ENCODE results near the gene PDZD2. TPM values are rescaled to one million over a fixed set of nuclear protein-coding genes. Genes with fewer than 3 reads are reported as not detected.
A peak's percentile ranks its signal among the peaks of the same experiment; 100 is the strongest.
"Not testable (repeated sequence)": the region's sequence is repeated elsewhere in the genome, so short reads cannot be mapped to it uniquely, and the experiment has no call there.

PDZD2 gene
- total RNA-seq, result 70.9 TPM
- long read RNA-seq, partial matches to known transcripts, result 29 of 58 reads
- long read RNA-seq, other reads (novel, unspliced or antisense), result 28 of 58 reads

DNA sequence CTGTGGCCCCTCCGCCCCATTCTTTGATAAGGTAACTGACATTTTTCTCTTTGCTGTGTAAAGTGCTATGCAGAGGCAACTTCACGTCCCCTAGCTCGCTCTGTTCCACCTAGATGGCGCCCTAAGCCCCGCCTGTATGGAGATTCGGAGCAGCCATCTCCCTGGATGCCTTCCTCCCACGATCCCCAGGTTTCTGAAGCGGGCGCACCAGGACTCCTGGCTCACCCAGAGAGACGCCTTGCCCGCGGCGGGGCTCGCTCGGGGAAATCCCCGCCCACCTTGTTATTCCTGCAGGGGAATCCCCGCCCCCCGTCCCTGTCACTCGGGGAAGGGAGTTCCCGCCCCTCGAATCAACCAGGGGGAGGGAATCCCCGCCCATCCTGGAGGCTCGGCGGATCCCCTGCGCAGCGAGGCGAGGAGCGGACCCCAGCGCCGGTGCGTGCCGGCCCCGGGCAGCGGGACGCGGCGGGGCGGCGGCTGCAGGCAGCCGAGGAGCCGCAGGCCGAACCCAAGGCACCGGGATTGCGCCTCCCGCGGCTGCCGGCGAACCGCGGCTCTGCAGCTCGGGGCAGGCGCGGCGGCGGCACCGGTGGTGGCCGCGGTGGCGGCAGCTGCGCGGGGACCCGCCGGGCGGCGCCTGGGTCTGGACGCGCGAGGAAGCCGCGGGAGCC, at the start of gene PDZD2:
Gene PDZD2 (plus strand): TSS at position 384 of the 671 bp plus-strand sequence.
- peaks cover 8% of the 10 kb centered on the region for H3K4me1 ChIP-seq
- peak; percentile 84 for DNase-seq
- TF ChIP-seq, protein P1, sequence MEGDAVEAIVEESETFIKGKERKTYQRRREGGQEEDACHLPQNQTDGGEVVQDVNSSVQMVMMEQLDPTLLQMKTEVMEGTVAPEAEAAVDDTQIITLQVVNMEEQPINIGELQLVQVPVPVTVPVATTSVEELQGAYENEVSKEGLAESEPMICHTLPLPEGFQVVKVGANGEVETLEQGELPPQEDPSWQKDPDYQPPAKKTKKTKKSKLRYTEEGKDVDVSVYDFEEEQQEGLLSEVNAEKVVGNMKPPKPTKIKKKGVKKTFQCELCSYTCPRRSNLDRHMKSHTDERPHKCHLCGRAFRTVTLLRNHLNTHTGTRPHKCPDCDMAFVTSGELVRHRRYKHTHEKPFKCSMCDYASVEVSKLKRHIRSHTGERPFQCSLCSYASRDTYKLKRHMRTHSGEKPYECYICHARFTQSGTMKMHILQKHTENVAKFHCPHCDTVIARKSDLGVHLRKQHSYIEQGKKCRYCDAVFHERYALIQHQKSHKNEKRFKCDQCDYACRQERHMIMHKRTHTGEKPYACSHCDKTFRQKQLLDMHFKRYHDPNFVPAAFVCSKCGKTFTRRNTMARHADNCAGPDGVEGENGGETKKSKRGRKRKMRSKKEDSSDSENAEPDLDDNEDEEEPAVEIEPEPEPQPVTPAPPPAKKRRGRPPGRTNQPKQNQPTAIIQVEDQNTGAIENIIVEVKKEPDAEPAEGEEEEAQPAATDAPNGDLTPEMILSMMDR (IDR thresholded peaks at IDR 0.05), result peak; percentile 25

DNA sequence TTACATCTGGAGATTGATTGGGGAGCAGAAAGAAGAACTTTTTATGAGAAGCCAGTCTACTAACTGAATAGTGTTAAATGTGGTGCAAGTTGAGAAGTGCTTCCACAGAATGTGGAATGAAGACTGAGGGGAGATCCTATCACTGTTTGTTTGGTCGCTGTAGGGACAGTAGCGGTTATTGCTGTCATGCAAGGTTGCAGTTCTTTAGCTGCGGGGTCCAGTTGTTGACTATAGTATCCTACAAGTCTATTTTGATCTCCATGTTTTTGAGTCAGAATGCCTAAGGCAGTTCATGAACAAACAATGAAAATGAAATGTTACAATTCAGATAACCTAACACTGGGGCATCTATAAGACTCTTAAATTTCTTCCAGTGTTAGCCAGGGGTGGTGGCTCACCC, 45.3 kb upstream of the PDZD2 start:
- DNase-seq (no peak), ATAC-seq (no peak)
- Histone ChIP-seq H3K27me3 (peaks cover 5% of the 10 kb centered on the region), H3K36me3 (no peaks in the 10 kb centered on the region), H3K4me3 (no peak overlapping the region), H3K9me3 (no peaks in the 10 kb centered on the region), H3K27ac (no peak overlapping the region), H3K4me1 (no peaks in the 10 kb centered on the region)
- TF ChIP-seq, protein P1 (IDR thresholded peaks at IDR 0.05), result no peak
- intact Hi-C loops (cut with DNase I), result no loop called here

More for the DNA sequence above, at the start of gene PDZD2:
- peaks cover 7% of the 10 kb centered on the region for H3K27me3 ChIP-seq
- intact Hi-C loops (cut with DNase I), result no loop called here
- peak; percentile 84 for ATAC-seq
- no peaks in the 10 kb centered on the region for H3K9me3 ChIP-seq
- no peaks in the 10 kb centered on the region for H3K36me3 ChIP-seq
- H3K27ac ChIP-seq, result no peak within 1 kb of the TSS
- peak within 1 kb of the TSS; percentile 61 for H3K4me3 ChIP-seq

DNA sequence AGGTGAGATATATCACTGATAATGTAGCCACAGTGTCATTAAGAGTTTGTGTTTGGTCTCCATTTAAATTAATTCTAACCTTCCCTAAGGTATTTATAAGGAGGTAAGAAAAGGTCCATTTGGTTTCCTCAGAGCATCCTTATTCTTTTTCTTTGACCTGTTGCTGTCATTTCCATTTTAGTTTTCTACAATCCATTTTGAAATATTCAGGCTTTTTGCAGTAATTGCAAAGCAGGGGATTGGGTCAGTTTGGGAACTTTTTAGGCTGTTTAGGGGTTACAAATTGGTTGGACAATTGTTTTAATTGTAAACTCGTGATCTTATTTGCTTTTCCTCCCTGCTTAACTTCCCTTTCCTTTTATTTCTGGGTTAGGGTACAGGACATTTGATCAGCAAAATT, 42.6 kb upstream of the PDZD2 start:
- Histone ChIP-seq H3K36me3 (no peaks in the 10 kb centered on the region), H3K27me3 (peaks cover 5% of the 10 kb centered on the region), H3K4me3 (no peak overlapping the region), H3K27ac (no peak overlapping the region), H3K9me3 (no peaks in the 10 kb centered on the region), H3K4me1 (no peaks in the 10 kb centered on the region)
- intact Hi-C loops (cut with DNase I), result no loop called here
- no peak for DNase-seq
- TF ChIP-seq, protein P1 (IDR thresholded peaks at IDR 0.05), result no peak
- no peak for ATAC-seq

DNA sequence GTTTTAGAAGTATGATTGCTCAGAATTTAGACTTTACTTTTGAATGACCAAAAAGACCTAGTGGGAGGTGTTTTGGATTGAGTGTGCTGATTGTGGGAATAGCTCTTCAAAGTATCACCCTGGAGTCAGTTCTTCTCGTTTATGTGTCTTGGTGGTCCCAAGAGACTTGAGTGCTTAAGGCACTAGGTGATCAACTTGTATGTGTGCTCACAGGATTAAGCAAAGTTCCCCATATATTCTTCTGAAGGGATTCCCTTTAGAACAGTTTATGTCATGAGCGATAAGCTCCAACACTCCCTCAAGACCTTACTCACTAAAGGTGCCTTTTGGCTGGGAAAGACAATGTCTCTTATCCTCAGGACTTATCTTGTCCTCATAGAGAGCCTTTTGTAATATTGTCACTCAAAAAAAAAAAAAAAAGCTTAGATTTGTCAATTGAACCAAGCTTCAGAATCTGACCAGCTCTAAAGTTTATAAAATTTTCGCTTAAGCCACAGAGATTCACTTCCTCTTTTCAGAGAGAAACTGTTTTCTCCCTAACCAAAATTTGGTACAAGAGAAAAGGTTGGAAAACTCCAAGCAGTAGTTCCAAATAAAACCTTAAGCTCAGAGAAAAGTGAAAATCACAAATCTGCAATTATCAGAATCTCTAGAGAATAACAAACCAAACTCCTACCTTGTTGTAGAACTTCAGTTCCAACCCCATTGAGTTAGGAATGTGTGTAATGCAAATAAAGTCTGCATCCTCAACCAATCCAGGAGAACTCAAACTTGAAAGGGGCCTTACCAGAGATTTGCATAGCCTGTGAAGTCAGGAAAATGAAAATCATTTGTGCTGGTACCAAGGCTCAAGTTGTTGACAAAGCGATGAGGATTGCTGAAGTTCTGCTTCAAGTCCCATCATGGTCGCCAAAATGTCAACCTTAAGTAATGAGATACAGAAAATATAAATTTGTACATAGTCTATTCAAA, 40.0 kb upstream of the PDZD2 start:
- no peak overlapping the region for H3K27ac ChIP-seq
- intact Hi-C loops (cut with DNase I), result no loop called here
- H3K4me3 ChIP-seq, result no peak overlapping the region
- DNase-seq (no peak), ATAC-seq (peak; percentile 76)
- H3K36me3 ChIP-seq, result no peaks in the 10 kb centered on the region
- TF ChIP-seq, protein P1 (IDR thresholded peaks at IDR 0.05), result no peak
- H3K27me3 ChIP-seq, result peaks cover 5% of the 10 kb centered on the region
- no peaks in the 10 kb centered on the region for H3K4me1 ChIP-seq
- H3K9me3 ChIP-seq, result no peaks in the 10 kb centered on the region

DNA sequence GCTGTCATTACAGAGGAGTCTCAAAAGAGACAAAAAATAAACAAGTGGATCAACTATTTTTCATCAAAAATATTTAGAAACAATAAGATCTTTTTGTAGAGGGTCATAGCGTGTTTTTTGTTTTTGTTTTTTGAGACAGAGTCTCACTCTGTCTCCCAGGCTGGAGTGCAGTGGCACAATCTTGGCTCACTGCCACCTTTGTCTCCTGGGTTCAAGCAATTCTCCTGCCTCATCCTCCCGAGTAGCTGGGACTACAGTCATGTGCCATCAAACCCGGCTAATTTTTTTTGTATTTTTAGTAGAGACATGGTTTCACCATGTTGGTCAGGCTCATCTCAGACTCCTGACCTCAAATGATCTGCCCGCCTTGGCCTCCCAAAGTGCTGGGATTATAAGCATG, 36.6 kb upstream of the PDZD2 start:
- H3K9me3 ChIP-seq; H3K36me3 ChIP-seq; DNase-seq; ATAC-seq; H3K27me3 ChIP-seq; H3K4me3 ChIP-seq; H3K4me1 ChIP-seq; H3K27ac ChIP-seq; intact Hi-C loops (cut with DNase I): not testable (repeated sequence)

DNA sequence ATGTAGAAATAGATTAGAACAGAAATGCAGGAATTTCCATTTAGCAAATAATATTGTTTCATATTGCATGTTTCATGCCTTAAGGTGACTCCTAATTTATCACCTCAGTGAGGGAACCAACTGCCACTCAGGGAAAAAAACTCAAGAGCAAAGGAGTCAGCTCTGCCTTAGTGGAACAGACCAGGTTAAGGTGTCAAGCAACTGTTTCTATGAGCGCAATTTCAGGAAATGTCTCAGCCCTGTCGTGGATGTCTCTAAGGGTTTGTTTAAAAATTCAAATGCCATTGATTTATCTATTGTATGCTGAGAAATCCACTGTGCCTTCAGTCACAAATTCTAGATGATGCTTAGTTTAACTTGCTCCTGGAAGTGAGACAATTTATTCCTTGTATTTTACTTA, 34.7 kb upstream of the PDZD2 start:
- H3K4me1 ChIP-seq, result no peaks in the 10 kb centered on the region
- intact Hi-C loops (cut with DNase I), result no loop called here
- H3K9me3 ChIP-seq, result no peaks in the 10 kb centered on the region
- no peaks in the 10 kb centered on the region for H3K27me3 ChIP-seq
- TF ChIP-seq, protein P1 (IDR thresholded peaks at IDR 0.05), result no peak
- H3K4me3 ChIP-seq, result no peak overlapping the region
- H3K36me3 ChIP-seq, result no peaks in the 10 kb centered on the region
- ATAC-seq (no peak), DNase-seq (no peak)
- no peak overlapping the region for H3K27ac ChIP-seq

Data from upper lobe of right lung (tissue), 1 donor.